DOHH2 (cell line): Measurements from ENCODE around the gene DYNC1I1.

Experiments
- H3F3A ChIP-seq: fragments of 200-600 bp; sonication (generic), shearing (Covaris generic); 2 replicates; pipeline ENCODE4 v1.6.0; 2016; ENCODE audit warnings: antibody characterized with exemption, mild to moderate bottlenecking; ENCODE audit not compliant: control insufficient read depth, insufficient read depth
- H3K27ac ChIP-seq: fragments of 200-600 bp; sonication (generic); 2 replicates; pipeline ENCODE4 v1.5.1; 2014; ENCODE audit warnings: low read depth, mild to moderate bottlenecking, low read length, moderate library complexity
- H3K27me3 ChIP-seq: fragments of 200-600 bp; sonication (generic); 2 replicates; pipeline ENCODE4 v1.6.1; 2014; ENCODE audit warnings: mild to moderate bottlenecking, low read length, mixed read lengths; ENCODE audit not compliant: control insufficient read depth
- H3K36me3 ChIP-seq: fragments of 200-600 bp; sonication (generic); 2 replicates; pipeline ENCODE4 v1.6.1; 2014; ENCODE audit warnings: mild to moderate bottlenecking, low read length, moderate library complexity, mixed read lengths; ENCODE audit not compliant: control insufficient read depth
- H3K4me1 ChIP-seq: fragments of 200-600 bp; sonication (generic); 2 replicates; pipeline ENCODE4 v1.6.1; 2014; ENCODE audit warnings: mild to moderate bottlenecking, low read length, mixed read lengths; ENCODE audit not compliant: control insufficient read depth
- H3K4me2 ChIP-seq: fragments of 200-600 bp; sonication (generic); 2 replicates; pipeline ENCODE4 v1.6.0; 2014; ENCODE audit warnings: mild to moderate bottlenecking, low read length, moderate library complexity
- H3K4me3 ChIP-seq: fragments of 200-600 bp; sonication (generic); 2 replicates; pipeline ENCODE4 v1.5.1; 2014; ENCODE audit warnings: mild to moderate bottlenecking, low read length, mixed read lengths
- H3K79me2 ChIP-seq: fragments of 200-600 bp; sonication (generic); 2 replicates; pipeline ENCODE4 v1.6.1; 2014; ENCODE audit warnings: mild to moderate bottlenecking, low read length, mixed read lengths; ENCODE audit not compliant: control insufficient read depth
- H3K9me2 ChIP-seq: fragments of 200-600 bp; sonication (generic); replicated peaks from 2 replicates; pipeline ENCODE4 v1.6.1; 2014; ENCODE audit warnings: mild to moderate bottlenecking, low read length, mixed read lengths; ENCODE audit not compliant: control insufficient read depth
- H3K9me3 ChIP-seq: fragments of 200-600 bp; sonication (generic); 2 replicates; pipeline ENCODE4 v1.6.1; 2014; ENCODE audit warnings: antibody characterized with exemption, low read length, mixed read lengths; ENCODE audit not compliant: control insufficient read depth, insufficient read depth
- H4K20me1 ChIP-seq: fragments of 200-600 bp; sonication (generic); 2 replicates; pipeline ENCODE4 v1.6.0; 2014; ENCODE audit warnings: low read depth, mild to moderate bottlenecking, antibody characterized with exemption, low read length, moderate library complexity; ENCODE audit not compliant: control insufficient read depth, insufficient read depth
- EZH2phosphoT487 ChIP-seq: fragments of 200-600 bp; sonication (generic); IDR thresholded peaks from 2 replicates; pipeline ENCODE4 v1.6.1; 2017; ENCODE audit warnings: borderline replicate concordance, mild to moderate bottlenecking, antibody characterized with exemption, low read length, moderate library complexity, mixed read lengths
- TF ChIP-seq, protein P1 (sequence below): fragments of 200-600 bp; sonication (generic); IDR thresholded peaks from one replicate; pipeline ENCODE4 v1.5.1; 2014; ENCODE audit warnings: antibody characterized with exemption, mild to moderate bottlenecking, low read depth, low read length; ENCODE audit not compliant: poor library complexity, severe bottlenecking

Gene DYNC1I1

DNA sequence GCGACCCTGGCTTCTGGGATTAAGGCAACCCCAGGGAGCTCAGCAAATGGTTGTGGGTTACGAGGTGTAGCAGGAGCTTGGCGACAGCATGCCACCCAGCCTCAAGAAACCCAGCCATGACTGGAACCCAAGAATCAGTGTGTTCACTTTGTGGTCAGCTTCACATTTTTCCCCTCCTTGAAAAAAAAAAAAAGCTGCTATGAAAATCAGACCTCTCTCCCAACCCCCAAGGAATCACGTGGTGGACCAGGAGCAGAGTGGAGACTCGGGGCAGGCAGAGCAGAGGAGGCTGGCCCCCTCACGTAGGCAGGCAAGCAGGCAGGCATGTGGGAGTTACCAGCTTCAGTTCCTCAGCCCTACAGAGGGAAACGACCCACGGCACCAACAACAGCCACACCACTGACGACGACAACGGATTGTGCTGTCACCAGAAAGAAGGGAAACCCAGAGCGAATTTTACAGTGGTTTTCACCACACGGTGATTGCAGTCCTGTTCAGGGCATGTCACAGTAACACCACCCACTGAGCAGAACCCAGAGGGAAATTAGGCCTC, 346.2 kb downstream of the DYNC1I1 start:
- TF ChIP-seq, protein P1, sequence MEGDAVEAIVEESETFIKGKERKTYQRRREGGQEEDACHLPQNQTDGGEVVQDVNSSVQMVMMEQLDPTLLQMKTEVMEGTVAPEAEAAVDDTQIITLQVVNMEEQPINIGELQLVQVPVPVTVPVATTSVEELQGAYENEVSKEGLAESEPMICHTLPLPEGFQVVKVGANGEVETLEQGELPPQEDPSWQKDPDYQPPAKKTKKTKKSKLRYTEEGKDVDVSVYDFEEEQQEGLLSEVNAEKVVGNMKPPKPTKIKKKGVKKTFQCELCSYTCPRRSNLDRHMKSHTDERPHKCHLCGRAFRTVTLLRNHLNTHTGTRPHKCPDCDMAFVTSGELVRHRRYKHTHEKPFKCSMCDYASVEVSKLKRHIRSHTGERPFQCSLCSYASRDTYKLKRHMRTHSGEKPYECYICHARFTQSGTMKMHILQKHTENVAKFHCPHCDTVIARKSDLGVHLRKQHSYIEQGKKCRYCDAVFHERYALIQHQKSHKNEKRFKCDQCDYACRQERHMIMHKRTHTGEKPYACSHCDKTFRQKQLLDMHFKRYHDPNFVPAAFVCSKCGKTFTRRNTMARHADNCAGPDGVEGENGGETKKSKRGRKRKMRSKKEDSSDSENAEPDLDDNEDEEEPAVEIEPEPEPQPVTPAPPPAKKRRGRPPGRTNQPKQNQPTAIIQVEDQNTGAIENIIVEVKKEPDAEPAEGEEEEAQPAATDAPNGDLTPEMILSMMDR: no peak
- no peak for TF ChIP-seq EZH2phosphoT487
- Histone ChIP-seq H3K4me3 (no peak overlapping the region), H3K4me2 (no peak overlapping the region), H3K27ac (no peak overlapping the region), H3K27me3 (no peaks in the 10 kb centered on the region), H3K79me2 (no peaks in the 10 kb centered on the region), H4K20me1 (no peaks in the 10 kb centered on the region), H3K4me1 (no peaks in the 10 kb centered on the region), H3K36me3 (peaks cover 6% of the 10 kb centered on the region; the same call in 1 of the 2 replicates), H3K9me3 (peaks cover 3% of the 10 kb centered on the region; the same call in 1 of the 2 replicates), H3K9me2 (no peaks in the 10 kb centered on the region), H3F3A (no peaks in the 10 kb centered on the region)

DNA sequence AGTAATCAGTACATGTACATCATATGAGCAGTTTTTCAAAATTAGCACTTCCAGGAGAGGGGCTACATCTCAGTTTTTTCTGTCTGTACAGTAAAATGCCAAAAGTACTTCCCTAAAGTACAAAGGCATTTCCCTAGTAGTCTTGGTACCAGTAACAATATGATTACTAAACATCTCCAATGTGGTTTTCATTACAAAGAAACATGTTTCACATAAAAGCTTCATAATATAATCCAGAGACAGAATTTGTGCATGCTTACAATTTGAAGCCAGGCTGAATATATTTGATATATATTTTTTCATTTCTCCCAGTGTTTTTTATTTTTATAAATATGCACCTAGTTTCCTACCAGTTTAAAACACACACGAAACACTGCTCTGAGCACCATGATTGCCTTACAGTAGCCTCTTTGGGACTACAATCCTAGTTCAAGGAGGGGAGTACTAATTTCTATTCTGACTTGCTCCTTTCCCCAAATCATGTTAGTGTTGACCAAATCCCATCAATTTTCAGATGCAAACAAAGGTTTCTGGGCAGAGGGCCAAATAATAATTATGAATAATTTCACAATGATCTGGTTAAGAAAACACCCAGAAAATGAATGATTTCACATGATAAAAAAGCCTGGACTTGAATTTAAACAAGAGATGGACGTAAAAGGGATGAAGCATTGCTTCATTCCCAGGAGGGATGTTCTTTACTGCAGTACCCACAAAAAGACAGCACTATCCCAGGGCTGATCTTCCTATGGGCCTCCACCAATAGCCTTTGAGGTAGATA, 348.3 kb downstream of the DYNC1I1 start:
- no peaks in the 10 kb centered on the region for H3K9me3 ChIP-seq
- TF ChIP-seq, protein P1: no peak
- TF ChIP-seq EZH2phosphoT487: no peak
- no peak overlapping the region for H3K27ac ChIP-seq
- no peak overlapping the region for H3K4me3 ChIP-seq
- H3F3A ChIP-seq: no peaks in the 10 kb centered on the region
- no peaks in the 10 kb centered on the region for H3K4me1 ChIP-seq
- H3K4me2 ChIP-seq: no peak overlapping the region
- no peaks in the 10 kb centered on the region for H4K20me1 ChIP-seq
- no peaks in the 10 kb centered on the region for H3K9me2 ChIP-seq
- peaks cover 6% of the 10 kb centered on the region; the same call in 1 of the 2 replicates for H3K36me3 ChIP-seq
- H3K79me2 ChIP-seq: no peaks in the 10 kb centered on the region
- no peaks in the 10 kb centered on the region for H3K27me3 ChIP-seq

DNA sequence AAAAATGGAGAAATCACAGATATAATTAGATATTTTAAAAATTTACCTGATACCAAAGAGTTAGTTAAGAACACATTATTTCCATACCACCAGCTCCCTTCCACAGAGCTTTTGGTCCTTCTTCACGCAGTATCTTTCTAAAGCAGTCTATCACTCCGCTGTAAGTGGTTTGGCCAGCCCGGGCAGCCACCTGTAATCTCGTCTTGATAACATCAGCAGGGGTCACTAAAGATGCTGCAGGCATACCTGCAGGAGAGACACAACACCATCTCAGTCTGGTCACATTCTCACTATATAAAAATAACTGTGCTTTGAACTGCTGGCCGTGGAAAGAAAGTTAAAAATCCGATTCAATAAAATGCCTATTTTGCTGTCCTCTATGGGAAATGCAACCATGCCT, 349.4 kb downstream of the DYNC1I1 start:
- H3K79me2 ChIP-seq: no peaks in the 10 kb centered on the region
- H3F3A ChIP-seq: no peaks in the 10 kb centered on the region
- H3K27ac ChIP-seq: no peak overlapping the region
- H3K27me3 ChIP-seq: no peaks in the 10 kb centered on the region
- H3K4me1 ChIP-seq: no peaks in the 10 kb centered on the region
- no peaks in the 10 kb centered on the region for H4K20me1 ChIP-seq
- no peak overlapping the region for H3K4me3 ChIP-seq
- TF ChIP-seq, protein P1: no peak
- H3K9me3 ChIP-seq: no peaks in the 10 kb centered on the region
- H3K4me2 ChIP-seq: no peak overlapping the region
- peaks cover 6% of the 10 kb centered on the region; the same call in 1 of the 2 replicates for H3K36me3 ChIP-seq
- no peaks in the 10 kb centered on the region for H3K9me2 ChIP-seq
